Measurements from ENCODE around the gene TM9SF2.

DNA sequence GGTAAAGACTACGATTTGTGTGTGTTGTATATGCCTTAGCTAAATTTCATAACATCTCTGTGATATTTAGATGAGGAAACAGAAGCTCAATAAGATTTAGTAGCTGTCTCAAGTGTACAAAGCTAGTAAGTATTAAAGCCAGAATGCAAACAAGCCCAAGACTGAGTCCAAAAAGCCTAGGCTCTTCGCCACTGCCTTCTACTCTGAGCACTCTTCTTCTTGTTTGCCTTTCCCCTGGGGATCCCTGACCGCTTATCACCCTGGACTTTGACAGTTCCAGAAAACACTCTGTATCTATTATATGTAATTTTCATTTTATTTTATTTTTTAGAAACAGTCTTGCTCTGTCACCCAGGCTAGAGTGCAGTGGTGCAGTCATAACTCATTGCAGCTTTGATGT is 5.8 kb downstream of the TM9SF2 start:
- TF ChIP-seq GATA2 (IDR thresholded peaks at IDR 0.05; ENCODE audit: low read depth, low read length) (no peak), GATA3 (IDR thresholded peaks at IDR 0.05; ENCODE audit: low read depth, low read length) (no peak)

Measured in SH-SY5Y (cell line).